T-helper 9 cell (primary cell): Measurements from ENCODE around the gene COMMD3.
"Not testable (repeated sequence)": the region's sequence is repeated elsewhere in the genome, so short reads cannot be mapped to it uniquely, and the experiment has no call there.

Experiments used
- DNase-seq: peaks from one replicate; pipeline ENCODE4 v3.0.0-alpha.2; 2020

The COMMD3 gene

DNA sequence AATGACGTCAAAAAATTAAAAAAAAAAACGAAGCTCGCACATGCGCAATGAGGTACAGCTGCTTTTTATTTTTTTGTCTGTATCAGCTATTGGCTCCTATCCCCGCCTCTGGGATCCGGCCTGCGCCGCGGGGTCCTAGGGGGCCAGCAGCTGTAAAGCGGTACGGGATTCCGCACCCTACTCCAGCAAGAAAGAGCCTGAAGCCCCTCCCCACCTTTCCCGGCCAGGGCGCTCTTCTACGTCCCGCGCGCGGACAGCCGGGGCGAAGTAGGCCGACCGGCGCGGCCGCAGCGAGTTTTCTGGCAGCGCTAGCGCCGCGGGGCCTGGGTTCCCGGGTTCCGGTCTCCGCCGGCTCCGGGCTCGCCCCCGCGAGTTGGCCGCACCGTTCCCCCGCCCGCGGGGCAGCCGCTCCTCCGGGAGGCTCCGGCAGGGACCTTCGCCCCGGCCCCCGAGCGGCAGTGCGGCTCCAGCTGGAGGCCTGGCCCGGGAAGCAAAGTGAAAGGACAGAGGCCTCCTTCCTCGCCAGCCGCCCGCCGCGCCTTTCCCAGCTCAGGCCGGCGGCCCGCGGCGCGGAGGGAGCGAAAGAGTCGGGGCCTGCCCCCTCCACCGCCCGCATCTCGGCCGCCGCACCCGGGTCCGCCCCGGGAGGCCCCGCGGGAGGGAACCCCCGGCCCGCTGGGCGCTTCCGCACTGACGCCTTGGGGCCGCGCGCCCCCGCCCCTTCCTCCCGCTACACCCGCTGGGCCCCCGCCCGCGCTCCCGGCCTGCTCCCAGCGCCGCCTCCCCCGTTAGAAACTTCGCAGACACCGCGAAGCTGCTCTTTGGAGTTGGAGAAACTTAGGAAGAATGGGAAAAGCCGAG lies 24.4 kb downstream of the COMMD3 start:
- DNase-seq = peak; percentile 43

- no peak for DNase-seq
These were observed 25.2 kb downstream of the COMMD3 start for GRCh38 chr10:22341190-22341925.

- no peak for DNase-seq
These were observed 25.7 kb downstream of the COMMD3 start for GRCh38 chr10:22341926-22342196.

- no peak for DNase-seq
These were observed 26.2 kb downstream of the COMMD3 start for GRCh38 chr10:22342421-22342820.

DNA sequence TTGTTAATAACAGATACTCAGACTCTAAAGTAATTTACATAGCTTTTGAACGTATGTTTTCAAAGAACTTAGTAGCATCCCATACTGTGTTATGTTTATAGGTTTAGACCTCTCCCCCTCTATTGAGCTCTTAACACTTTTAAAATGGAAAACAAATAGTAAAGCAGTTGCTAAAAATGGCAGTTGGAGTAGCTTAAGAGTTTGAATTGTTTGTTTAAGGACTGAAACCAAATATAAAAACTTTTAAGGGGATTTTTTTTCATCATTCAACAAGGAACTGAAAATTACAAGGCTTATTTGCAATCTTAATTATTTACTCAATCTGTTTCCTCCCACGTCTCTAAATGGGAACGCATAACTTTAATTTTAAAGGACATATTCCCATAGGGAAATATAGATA lies 27.5 kb downstream of the COMMD3 start:
- no peak for DNase-seq

GRCh38 chr10:22344249-22344648 lies 28.1 kb downstream of the COMMD3 start:
- no peak for DNase-seq

GRCh38 chr10:22344781-22345300 lies 28.7 kb downstream of the COMMD3 start:
- no peak for DNase-seq

DNA sequence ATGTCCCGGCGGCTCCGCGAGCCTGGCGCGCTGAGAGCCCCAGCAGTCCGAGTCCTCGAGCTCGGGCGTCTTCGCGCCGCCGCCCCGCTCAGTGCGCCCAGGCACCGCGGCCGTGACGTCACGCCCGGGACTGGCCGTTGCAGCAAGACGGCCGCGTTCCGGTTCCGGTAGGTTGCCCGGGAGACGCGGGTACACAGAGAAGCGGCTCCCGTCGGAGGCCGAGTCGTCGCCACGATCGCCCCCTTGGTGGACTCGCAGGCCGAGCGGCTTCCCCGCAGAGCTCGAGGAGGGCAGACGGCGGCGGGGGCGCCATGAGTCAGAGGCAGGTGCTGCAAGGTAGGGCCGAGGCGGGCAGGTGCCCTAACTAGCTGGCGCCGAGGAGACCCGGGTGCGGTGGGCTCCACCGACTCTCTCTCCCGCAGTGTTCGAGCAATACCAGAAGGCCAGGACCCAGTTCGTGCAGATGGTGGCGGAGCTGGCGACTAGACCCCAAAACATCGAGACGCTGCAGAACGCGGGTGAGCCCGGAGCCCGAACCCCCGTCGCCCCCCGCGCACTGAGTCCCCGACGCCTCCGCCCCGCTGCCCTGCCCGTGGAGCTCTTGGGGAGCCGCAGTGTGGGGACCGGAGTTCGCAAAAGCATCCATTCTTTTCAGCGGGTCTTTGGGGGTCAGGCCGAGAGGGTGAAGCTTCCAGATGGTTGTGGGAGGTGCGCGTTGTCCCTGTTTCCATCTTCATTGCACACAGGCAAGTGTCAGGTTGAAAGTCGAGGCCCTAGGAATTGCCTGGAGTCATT lies 29.3 kb downstream of the COMMD3 start, which contains the start of gene SPAG6:
Gene SPAG6 (plus strand): TSS at position 196 of the 795 bp plus-strand sequence. CDS start 116 bp downstream, at position 312.
- DNase-seq = peak; percentile 21

DNA sequence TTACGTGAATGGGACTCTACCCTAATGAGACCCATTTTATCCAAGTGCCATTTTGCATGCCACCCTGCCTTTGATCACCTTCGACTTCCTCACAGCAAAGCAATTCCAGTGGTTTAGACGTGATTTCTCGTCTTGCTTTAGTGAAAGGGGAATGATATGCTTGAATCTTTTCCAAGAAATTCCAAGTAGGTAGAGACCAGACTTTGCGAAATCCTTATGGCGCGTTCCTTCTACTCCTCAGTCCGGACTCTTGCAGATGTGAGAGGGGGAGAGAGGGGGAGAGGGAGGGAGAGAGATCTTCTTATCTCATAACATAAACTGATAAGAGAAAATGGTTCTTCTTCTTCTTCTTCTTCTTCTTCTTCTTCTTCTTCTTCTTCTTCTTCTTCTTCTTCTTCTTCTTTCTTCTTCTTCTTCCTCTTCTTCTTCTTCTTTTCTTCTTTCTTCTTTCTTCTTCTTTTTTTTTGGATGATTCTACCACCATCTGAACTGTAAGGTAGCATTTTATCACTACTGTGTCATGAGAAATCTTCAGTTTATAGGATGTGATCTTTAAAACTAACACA lies 30.0 kb downstream of the COMMD3 start:
- DNase-seq = no peak

DNA sequence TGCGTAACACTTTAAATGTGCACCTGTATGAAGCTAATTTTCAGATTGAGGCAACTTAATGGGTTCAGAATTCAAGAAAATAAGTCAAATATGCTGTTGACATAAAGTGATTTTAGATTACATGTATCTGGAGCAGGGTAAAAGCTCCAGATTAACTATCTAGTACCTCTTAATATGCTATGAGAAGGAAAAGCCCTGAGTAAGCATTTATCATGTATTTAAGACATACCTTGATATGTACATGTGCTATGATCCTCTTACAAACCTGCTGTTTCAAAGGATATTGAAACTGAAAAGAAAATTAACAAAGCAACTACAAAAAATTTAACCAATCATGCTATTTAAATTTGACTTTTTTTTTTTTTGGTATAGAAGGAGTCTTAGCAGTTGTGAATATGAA lies 33.6 kb downstream of the COMMD3 start:
- no peak for DNase-seq

DNA sequence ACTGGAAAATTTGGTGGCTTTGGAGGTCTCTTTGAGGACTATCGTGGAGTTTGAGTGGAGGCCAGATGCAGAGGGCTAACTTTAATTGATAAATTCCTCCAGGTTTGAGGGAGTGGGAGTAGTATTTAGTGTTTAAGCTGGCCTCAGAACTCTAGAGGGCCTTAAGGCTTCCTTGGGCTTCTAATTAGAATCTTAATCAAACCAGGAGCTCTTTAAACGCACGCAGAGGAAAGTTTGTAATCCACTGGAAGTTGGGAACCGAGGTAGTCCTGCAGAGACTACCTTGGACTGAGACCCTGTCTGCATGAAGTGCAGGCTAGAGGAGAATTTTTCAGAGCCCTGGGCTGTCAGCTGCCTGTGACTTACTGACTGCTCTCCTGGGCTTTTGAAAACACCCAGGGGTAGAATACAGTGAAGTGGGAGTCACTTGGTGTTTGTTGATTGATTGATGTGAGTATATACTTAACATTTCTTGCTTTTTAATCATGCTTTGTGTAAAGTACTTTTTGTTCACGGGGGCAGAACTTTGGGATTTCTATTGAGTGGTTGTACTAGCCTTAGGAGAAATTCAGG lies 35.0 kb downstream of the COMMD3 start:
- DNase-seq = no peak

GRCh38 chr10:22356324-22356873 lies 40.2 kb downstream of the COMMD3 start:
- DNase-seq = no peak

DNA sequence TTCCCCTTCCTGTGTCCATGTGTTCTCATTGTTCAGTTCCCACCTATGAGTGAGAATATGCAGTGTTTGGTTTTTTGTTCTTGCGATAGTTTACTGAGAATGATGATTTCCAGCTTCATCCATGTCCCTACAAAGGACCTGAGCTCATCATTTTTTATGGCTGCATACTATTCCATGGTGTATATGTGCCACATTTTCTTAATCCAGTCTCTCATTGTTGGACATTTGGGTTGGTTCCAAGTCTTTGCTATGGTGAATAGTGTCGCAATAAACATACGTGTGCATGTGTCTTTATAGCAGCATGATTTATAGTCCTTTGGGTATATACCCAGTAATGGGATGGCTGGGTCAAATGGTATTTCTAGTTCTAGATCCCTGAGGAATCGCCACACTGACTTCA lies 41.6 kb downstream of the COMMD3 start:
- not testable (repeated sequence) for DNase-seq

DNA sequence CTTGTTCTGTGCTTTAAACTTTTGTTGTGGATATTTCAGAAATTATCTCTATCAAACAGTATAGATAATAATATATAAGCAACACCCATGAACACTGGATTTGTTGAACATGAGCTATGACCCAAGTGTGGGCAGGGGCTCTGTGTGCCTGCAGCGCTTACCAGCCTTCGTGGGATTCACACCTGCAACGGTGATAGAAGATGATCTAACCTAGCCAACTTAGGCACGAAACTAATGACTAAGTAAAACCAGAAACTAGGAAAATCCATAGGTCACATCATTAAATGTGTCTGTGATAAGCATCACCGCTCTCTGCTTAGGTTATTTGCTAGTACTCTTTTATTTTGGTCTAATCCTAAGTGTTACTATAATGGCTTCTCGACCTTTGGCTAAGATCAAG lies 47.1 kb downstream of the COMMD3 start:
- DNase-seq = no peak

GRCh38 chr10:22364407-22365140 lies 48.4 kb downstream of the COMMD3 start:
- no peak for DNase-seq

DNA sequence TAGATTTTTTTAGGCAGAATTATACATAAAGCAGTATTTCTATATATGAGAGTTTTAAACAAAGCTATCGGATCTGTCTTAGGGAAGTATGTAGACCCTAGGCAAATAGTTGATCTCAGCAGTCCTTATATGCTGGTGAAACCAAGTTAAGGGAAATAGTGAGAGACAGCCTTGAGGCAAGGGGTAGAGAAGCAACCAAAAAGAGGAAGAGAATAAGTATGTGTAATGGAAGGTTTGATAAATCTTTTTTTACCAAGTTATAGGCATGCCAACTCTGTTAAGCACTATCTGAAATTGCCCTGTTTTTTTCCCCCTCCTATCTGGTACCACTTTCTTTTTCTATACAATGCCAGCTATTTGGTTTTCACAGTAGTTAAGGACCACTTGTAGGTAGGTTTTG lies 49.0 kb downstream of the COMMD3 start:
- no peak for DNase-seq

- DNase-seq = no peak
These were observed 49.7 kb downstream of the COMMD3 start for GRCh38 chr10:22365644-22366434.

DNA sequence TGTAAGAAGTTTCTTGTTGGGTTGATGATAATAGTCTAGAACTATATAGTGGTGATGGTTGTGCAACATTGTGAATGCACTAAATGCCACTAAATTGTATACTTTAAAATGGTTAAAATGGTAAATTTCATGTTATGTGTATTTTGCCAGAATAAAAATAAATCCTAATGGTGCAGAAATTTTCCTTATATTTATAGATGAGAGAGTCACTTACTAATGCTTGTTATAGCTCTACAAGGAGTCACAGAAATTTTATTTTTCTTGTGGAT lies 50.2 kb downstream of the COMMD3 start:
- DNase-seq = no peak

- no peak for DNase-seq
These were observed 50.6 kb downstream of the COMMD3 start for GRCh38 chr10:22366771-22367170.

DNA sequence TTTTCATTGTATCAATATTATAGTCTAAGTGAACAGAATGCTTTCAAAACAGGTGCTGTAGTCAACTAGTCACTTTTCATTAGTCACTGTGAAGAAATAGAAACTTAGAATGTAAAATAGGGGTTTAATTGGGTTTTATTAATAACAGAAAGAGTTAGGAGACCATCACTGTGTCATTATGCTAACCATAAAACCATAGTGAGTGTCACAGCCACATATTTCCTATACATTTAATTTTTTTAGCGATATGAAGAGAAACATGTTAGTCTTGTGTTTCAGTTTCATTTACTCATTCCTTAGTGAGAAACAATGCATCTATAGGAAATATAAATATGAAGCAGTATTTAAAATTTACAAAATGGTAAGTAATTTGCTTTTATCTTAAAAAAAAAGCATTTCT lies 51.3 kb downstream of the COMMD3 start:
- DNase-seq = no peak

DNA sequence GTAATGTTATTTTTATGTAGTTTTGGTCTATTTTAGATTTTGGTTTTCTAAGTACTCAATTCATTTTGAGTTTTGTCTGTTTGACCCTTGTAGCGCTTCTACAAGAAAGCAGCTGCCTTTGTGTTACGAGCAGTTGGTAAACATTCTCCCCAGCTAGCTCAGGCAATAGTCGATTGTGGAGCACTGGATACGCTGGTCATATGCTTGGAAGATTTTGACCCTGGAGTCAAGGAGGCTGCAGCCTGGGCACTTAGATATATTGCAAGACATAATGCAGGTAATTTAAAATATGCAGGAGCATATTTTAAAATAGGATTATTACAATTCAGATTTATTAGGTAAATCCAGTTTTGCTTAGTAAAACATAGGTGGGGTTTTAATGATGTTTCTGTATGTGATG lies 52.2 kb downstream of the COMMD3 start:
- no peak for DNase-seq
